GM21381 (cell line): Measurements from ENCODE around the gene LYPLA2.
"Not testable (repeated sequence)": the region's sequence is repeated elsewhere in the genome, so short reads cannot be mapped to it uniquely, and the experiment has no call there.

Experiments
- ATAC-seq: cut with Tn5 transposase; IDR thresholded peaks from one replicate; pipeline ENCODE4 v1.9.1; 2021; ENCODE audit warnings: mild to moderate bottlenecking, moderate library complexity; ENCODE audit not compliant: unreplicated experiment

LYPLA2 gene

GRCh38 chr1:23825762-23826522, 35.0 kb downstream of the LYPLA2 start:
- peak; percentile 40 for ATAC-seq

DNA sequence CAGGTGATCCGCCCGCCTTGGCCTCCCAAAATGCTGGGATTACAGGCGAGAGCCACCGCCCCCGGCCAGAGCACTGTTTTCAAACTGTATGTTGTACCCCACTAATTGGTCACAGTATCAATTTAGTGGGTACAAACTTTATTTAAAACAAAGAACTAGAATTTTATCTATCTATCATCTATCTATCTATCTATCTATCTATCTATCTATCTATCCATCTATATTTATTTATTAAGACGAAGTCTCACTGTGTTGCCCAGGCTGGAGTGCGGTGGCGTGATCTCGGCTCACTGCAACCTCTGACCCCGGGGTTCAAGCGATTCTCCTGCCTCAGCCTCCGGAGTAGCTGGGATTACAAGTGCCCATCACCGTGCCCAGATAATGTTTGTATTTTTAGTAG, 35.6 kb downstream of the LYPLA2 start:
- not testable (repeated sequence) for ATAC-seq

DNA sequence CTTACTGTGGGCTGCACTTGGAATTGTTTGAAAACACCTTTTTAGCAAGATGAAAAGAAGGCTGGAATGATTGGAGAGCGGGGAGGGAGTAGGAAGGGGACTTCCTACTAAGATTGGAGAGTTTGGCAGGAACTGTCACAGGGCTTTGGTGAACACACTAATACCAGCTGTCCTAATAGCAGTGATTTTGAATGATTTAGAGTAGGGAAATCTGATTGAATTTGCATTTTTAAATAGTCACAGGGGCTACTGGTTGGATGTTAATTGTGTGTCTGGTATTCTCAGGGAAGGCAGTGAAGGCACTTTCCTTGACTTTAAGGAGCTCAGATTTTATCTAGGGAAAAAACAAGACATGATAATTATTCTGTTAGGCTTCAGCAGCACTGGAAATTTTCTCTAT, 36.8 kb downstream of the LYPLA2 start:
- no peak for ATAC-seq

DNA sequence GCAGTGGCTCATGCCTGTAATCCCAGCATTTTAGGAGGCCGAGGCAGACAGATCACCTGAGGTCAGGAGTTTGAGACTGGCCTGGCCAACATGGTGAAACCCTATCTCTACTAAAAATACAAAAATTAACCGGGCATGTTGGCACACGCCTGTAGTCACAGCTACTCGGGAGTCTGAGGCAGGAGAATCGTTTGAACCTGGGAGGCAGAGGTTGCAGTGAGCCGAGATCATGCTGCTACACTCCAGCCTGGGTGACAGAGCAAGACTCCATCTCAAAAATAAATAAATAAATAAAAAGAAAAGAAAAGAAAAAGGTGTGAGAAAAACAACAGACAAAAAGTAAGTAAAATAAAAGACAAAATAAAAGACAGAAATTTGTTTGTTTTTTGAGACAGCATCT, 43.2 kb downstream of the LYPLA2 start:
- ATAC-seq: not testable (repeated sequence)

GRCh38 chr1:23836037-23836436, 45.1 kb downstream of the LYPLA2 start:
- no peak for ATAC-seq

- ATAC-seq: no peak
Measured at GRCh38 chr1:23837908-23838307, 47.0 kb downstream of the LYPLA2 start.

DNA sequence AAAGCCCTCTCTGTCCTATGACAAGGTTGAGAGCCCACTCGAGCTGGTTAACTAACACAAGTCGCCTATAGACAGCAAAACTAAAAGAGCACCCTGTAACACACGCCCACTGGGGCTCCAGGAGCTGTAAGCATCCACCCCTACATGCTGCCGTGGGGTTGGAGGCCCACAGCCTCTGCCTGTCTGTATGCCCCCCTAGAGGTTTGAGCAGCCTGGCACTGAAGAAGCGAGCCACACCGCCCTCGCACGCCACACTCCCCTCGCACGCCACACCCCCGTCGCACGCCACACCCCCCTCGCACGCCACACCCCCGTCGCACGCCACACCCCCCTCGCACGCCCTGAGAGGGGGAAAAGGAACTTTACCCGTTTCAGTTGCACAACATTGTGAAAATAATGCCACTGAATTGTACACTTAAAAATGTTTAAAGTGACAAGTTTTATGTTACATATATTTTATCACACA, 47.5 kb downstream of the LYPLA2 start:
- ATAC-seq: no peak

DNA sequence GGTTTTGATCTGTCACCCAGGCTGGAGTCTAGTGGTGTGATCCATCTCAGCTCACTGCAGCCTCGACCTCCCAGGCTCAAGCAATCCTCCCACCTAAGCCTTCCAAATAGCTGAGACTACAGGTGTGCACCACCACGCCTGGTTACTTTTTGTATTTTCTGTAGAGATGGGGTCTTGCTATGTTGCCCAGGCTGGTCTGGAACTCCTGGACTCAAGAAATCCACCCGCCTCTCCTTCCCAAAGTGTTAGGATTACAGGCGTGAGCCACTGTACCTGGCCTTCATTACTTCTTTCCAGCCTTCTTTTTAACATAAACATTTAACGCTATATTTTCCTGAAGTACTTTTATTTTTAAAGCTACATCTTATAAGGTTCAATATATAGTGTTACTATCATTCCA, 52.7 kb downstream of the LYPLA2 start:
- ATAC-seq: no peak
